ENCODE measurements around the gene STT3B.
"Not testable (repeated sequence)": the region's sequence is repeated elsewhere in the genome, so short reads cannot be mapped to it uniquely, and the experiment has no call there.

The STT3B gene

GRCh38 chr3:31553258-31553657 lies 20.5 kb downstream of the STT3B start:
- no peak for DNase-seq

- DNase-seq: no peak
Observed at GRCh38 chr3:31555204-31555603, 22.5 kb downstream of the STT3B start.

GRCh38 chr3:31559872-31560534 lies 27.3 kb downstream of the STT3B start:
- no peak for DNase-seq

GRCh38 chr3:31561891-31562290 lies 29.2 kb downstream of the STT3B start:
- DNase-seq: no peak

GRCh38 chr3:31562525-31562924 lies 29.8 kb downstream of the STT3B start:
- DNase-seq: no peak

- peak; percentile 41 to 53 for DNase-seq
Observed at GRCh38 chr3:31565288-31565687, 32.6 kb downstream of the STT3B start.

- no peak for DNase-seq
Observed at GRCh38 chr3:31567036-31567435, 34.3 kb downstream of the STT3B start.

GRCh38 chr3:31568649-31569048 lies 35.9 kb downstream of the STT3B start:
- no peak for DNase-seq

GRCh38 chr3:31571325-31571724 lies 38.6 kb downstream of the STT3B start:
- DNase-seq: no peak

- DNase-seq: peak; percentile 21 to 25
Observed at GRCh38 chr3:31572236-31573004, 39.7 kb downstream of the STT3B start.

- DNase-seq: peak; percentile 50 to 54
Observed at GRCh38 chr3:31573036-31573779, 40.5 kb downstream of the STT3B start.

GRCh38 chr3:31575448-31575847 lies 42.7 kb downstream of the STT3B start:
- DNase-seq: no peak

- DNase-seq: no peak
Observed at GRCh38 chr3:31576521-31576920, 43.8 kb downstream of the STT3B start.

- no peak for DNase-seq
Observed at GRCh38 chr3:31577232-31577631, 44.5 kb downstream of the STT3B start.

GRCh38 chr3:31579828-31580227 lies 47.1 kb downstream of the STT3B start:
- DNase-seq: no peak

GRCh38 chr3:31580645-31581044 lies 47.9 kb downstream of the STT3B start:
- no peak for DNase-seq

GRCh38 chr3:31581660-31582059 lies 48.9 kb downstream of the STT3B start:
- DNase-seq: peak; percentile 65 to 68

- DNase-seq: no peak
Observed at GRCh38 chr3:31589228-31589627, 56.5 kb downstream of the STT3B start.

- no peak for DNase-seq
Observed at GRCh38 chr3:31590650-31591049, 57.9 kb downstream of the STT3B start.

GRCh38 chr3:31592764-31593163 lies 60.0 kb downstream of the STT3B start:
- DNase-seq: no peak

GRCh38 chr3:31596176-31596575 lies 63.5 kb downstream of the STT3B start:
- DNase-seq: no peak

GRCh38 chr3:31600431-31600830 lies 67.7 kb downstream of the STT3B start:
- DNase-seq: no peak

- not testable (repeated sequence) for DNase-seq
Observed at GRCh38 chr3:31605333-31605732, 72.6 kb downstream of the STT3B start.

GRCh38 chr3:31606453-31606852 lies 73.7 kb downstream of the STT3B start:
- DNase-seq: no peak
